ENCODE results near the gene RPL6.
"Not testable (repeated sequence)": the region's sequence is repeated elsewhere in the genome, so short reads cannot be mapped to it uniquely, and the experiment has no call there.

The RPL6 gene

DNA sequence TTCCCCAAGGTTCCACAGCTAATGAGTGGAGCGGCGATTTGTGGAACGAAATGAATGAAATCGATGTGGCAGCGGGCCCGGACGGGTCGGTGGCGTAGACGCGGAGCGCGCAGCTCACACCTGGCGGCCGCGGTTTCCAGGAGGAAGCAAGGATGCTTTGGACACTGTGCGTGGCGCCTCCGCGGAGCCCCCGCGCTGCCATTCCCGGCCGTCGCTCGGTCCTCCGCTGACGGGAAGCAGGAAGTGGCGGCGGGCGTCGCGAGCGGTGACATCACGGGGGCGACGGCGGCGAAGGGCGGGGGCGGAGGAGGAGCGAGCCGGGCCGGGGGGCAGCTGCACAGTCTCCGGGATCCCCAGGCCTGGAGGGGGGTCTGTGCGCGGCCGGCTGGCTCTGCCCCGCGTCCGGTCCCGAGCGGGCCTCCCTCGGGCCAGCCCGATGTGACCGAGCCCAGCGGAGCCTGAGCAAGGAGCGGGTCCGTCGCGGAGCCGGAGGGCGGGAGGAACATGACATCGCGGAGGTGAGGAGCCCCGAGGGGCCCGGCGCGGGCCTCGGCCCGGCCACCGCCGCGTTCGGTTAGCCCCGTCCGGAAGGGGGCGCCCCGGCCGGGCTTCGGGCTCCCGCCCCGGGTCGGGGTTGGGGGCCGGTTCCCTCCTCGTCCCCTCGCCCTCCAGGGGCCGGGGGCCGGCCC is 9.3 kb upstream of the RPL6 start, which contains the start of gene PTPN11:
PTPN11 (plus strand) TSS at position 340 of the 689 bp plus-strand sequence; CDS start at position 505, 165 bp downstream.
- no peak for TF ChIP-seq ZC3H10 (CRISPR knock-in tag; IDR thresholded peaks at IDR 0.05)
- peak; percentile 23; the same call in 1 of the 2 replicates for TF ChIP-seq PATZ1 (CRISPR knock-in tag; IDR thresholded peaks at IDR 0.05; ENCODE audit: borderline replicate concordance)
- TF ChIP-seq BACH2 (CRISPR knock-in tag; IDR thresholded peaks at IDR 0.05; ENCODE audit: borderline replicate concordance), result no peak
- ATAC-seq, result peak; percentile 83

DNA sequence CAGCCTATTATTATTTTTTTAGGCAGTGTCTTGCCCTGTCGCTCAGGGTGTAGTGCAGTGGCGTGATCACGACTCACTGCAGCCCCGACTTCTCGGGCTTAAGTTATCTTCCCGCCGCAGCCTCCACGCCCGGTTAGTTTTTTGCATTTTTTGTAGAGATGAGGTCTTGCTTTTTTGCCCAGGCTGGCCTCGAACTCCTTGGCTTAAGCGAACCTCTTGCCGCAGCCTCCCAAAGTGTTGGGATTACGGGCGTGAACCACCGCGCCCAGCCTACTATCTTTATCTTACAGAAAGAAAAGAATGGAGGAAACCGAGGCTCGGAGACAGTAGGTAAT is 8.8 kb upstream of the RPL6 start:
- TF ChIP-seq SNAI2 (CRISPR knock-in tag; IDR thresholded peaks at IDR 0.05) (no peak), ZFP3 (CRISPR knock-in tag; IDR thresholded peaks at IDR 0.05) (no peak), POU6F1 (CRISPR knock-in tag; IDR thresholded peaks at IDR 0.05; ENCODE audit: borderline replicate concordance, low read depth) (no peak), ZFP30 (CRISPR knock-in tag; IDR thresholded peaks at IDR 0.05) (no peak), ISL1 (CRISPR knock-in tag; IDR thresholded peaks at IDR 0.05) (no peak), OSR1 (CRISPR knock-in tag; IDR thresholded peaks at IDR 0.05) (no peak), PPARA (CRISPR knock-in tag; IDR thresholded peaks at IDR 0.05; ENCODE audit: borderline replicate concordance) (no peak), ARNTL (CRISPR knock-in tag; IDR thresholded peaks at IDR 0.05; ENCODE audit: borderline replicate concordance, low read depth) (no peak), GLIS3 (CRISPR knock-in tag; IDR thresholded peaks at IDR 0.05) (no peak), ZNF70 (CRISPR knock-in tag; IDR thresholded peaks at IDR 0.05) (no peak), ZNF565 (CRISPR knock-in tag; conservative IDR thresholded peaks at IDR 0.05; ENCODE audit: low read depth) (no peak), TCF4 (CRISPR knock-in tag; IDR thresholded peaks at IDR 0.05; ENCODE audit: borderline replicate concordance) (no peak), TOX (CRISPR knock-in tag; IDR thresholded peaks at IDR 0.05; ENCODE audit: borderline replicate concordance) (no peak), ZNF8 (CRISPR knock-in tag; IDR thresholded peaks at IDR 0.05) (no peak), ESRRG (CRISPR knock-in tag; IDR thresholded peaks at IDR 0.05) (no peak)
- TF ChIP-seq, protein P1, sequence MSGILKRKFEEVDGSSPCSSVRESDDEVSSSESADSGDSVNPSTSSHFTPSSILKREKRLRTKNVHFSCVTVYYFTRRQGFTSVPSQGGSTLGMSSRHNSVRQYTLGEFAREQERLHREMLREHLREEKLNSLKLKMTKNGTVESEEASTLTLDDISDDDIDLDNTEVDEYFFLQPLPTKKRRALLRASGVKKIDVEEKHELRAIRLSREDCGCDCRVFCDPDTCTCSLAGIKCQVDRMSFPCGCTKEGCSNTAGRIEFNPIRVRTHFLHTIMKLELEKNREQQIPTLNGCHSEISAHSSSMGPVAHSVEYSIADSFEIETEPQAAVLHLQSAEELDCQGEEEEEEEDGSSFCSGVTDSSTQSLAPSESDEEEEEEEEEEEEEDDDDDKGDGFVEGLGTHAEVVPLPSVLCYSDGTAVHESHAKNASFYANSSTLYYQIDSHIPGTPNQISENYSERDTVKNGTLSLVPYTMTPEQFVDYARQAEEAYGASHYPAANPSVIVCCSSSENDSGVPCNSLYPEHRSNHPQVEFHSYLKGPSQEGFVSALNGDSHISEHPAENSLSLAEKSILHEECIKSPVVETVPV (CRISPR knock-in tag; IDR thresholded peaks at IDR 0.05), result no peak
- TF ChIP-seq, protein P2, sequence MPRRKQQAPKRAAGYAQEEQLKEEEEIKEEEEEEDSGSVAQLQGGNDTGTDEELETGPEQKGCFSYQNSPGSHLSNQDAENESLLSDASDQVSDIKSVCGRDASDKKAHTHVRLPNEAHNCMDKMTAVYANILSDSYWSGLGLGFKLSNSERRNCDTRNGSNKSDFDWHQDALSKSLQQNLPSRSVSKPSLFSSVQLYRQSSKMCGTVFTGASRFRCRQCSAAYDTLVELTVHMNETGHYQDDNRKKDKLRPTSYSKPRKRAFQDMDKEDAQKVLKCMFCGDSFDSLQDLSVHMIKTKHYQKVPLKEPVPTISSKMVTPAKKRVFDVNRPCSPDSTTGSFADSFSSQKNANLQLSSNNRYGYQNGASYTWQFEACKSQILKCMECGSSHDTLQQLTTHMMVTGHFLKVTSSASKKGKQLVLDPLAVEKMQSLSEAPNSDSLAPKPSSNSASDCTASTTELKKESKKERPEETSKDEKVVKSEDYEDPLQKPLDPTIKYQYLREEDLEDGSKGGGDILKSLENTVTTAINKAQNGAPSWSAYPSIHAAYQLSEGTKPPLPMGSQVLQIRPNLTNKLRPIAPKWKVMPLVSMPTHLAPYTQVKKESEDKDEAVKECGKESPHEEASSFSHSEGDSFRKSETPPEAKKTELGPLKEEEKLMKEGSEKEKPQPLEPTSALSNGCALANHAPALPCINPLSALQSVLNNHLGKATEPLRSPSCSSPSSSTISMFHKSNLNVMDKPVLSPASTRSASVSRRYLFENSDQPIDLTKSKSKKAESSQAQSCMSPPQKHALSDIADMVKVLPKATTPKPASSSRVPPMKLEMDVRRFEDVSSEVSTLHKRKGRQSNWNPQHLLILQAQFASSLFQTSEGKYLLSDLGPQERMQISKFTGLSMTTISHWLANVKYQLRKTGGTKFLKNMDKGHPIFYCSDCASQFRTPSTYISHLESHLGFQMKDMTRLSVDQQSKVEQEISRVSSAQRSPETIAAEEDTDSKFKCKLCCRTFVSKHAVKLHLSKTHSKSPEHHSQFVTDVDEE (CRISPR knock-in tag; IDR thresholded peaks at IDR 0.05), result no peak
- TF ChIP-seq, protein P3, sequence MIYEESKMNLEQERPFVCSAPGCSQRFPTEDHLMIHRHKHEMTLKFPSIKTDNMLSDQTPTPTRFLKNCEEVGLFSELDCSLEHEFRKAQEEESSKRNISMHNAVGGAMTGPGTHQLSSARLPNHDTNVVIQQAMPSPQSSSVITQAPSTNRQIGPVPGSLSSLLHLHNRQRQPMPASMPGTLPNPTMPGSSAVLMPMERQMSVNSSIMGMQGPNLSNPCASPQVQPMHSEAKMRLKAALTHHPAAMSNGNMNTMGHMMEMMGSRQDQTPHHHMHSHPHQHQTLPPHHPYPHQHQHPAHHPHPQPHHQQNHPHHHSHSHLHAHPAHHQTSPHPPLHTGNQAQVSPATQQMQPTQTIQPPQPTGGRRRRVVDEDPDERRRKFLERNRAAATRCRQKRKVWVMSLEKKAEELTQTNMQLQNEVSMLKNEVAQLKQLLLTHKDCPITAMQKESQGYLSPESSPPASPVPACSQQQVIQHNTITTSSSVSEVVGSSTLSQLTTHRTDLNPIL (CRISPR knock-in tag; IDR thresholded peaks at IDR 0.05; ENCODE audit: low read depth), result no peak
- peak; percentile 2 for ATAC-seq

- ATAC-seq, result not testable (repeated sequence)
Measured at GRCh38 chr12:112415457-112415856, 6.1 kb upstream of the RPL6 start.

Data from SK-N-SH treated with all-trans-retinoic acid at 6 μM for 48 hours (cell line).